HCT116 (cell line): ENCODE results near the gene COL12A1. TPM values are rescaled to one million over a fixed set of nuclear protein-coding genes. Genes with fewer than 3 reads are reported as not detected.

Experiments used
- ATAC-seq: fragments of 200-7000 bp; cut with Tn5 transposase; 2 replicates; pipeline ENCODE4 v1.9.1; 2020; ENCODE audit warnings: mild to moderate bottlenecking, moderate library complexity
- BruUV-seq: library from RNA; stranded (reverse); fragments of 400-500 nt; replicated peaks from 2 replicates; lab custom pipeline; 2021; lab: Mats Ljungman, UMichigan
- CTCF ChIA-PET: fragments of 300-600 bp; sonication (Branson Sonifier 250); formaldehyde crosslinking; loops from one replicate; lab custom pipeline; 2021; ENCODE audit warnings: antibody characterized with exemption; lab: Charles Lee
- POLR2A ChIA-PET: fragments of 300-600, 350-600 bp; sonication (Branson Sonifier 250); formaldehyde crosslinking; loops from one replicate; lab custom pipeline; 2021; ENCODE audit warnings: antibody characterized with exemption; lab: Charles Lee
- RAD21 ChIA-PET, 2 experiments: fragments of 300-600 bp; sonication (Branson Sonifier 250); formaldehyde crosslinking; loops; one replicate each; lab custom pipeline; 2023; ENCODE audit warnings: low total read pairs in 2 of 2; ENCODE audit not compliant: uncharacterized antibody in 2 of 2, unreplicated experiment in 2 of 2, low non-redundant PET in 1 of 2; lab: Charles Lee
- DNase-seq: peaks from one replicate; pipeline ENCODE4 v3.0.0-alpha.2; 2010; ENCODE audit warnings: low read depth, low spot score
- H2AFZ ChIP-seq: fragments of 200-600 bp; shearing (Covaris generic), sonication (generic); 2 replicates; pipeline ENCODE4 v1.6.1; 2017; ENCODE audit warnings: low read depth, mixed run types, mixed read lengths, antibody characterized with exemption, low read length; ENCODE audit not compliant: poor library complexity, severe bottlenecking
- H3K27ac ChIP-seq: 2 replicates; pipeline ENCODE4 v1.5.1; 2012; ENCODE audit warnings: low read depth, low read length
- H3K27me3 ChIP-seq: fragments of 200-600 bp; sonication (generic); 2 replicates; pipeline ENCODE4 v1.6.1; 2016; ENCODE audit warnings: mixed run types, low read length, mixed read lengths; ENCODE audit not compliant: insufficient read depth
- H3K36me3 ChIP-seq, 2 experiments: fragments of 200-500 bp in 1 of 2; fragments of 200-600 bp in 1 of 2; sonication (Bioruptor generic) in 1 of 2; sonication (generic) in 1 of 2; 2 replicates each; pipeline versions ENCODE4 v1.5.1 to v1.6.1; 2014 to 2016; ENCODE audit warnings: low read length in 2 of 2, inconsistent platforms in 1 of 2, mixed read lengths in 1 of 2, mixed run types in 1 of 2; ENCODE audit not compliant: insufficient read depth in 2 of 2, control insufficient read depth in 1 of 2
- H3K4me1 ChIP-seq, 2 experiments: fragments of 200-600 bp in 1 of 2; sonication (generic) in 1 of 2; 2 replicates each; pipeline versions ENCODE4 v1.5.1 to v1.6.1; 2012 to 2017; ENCODE audit warnings: low read length in 2 of 2, inconsistent platforms in 1 of 2, mild to moderate bottlenecking in 1 of 2, mixed read lengths in 1 of 2, mixed run types in 1 of 2, moderate library complexity in 1 of 2; ENCODE audit not compliant: insufficient read depth in 2 of 2, control insufficient read depth in 1 of 2
- H3K4me2 ChIP-seq: fragments of 200-600 bp; sonication (generic); 2 replicates; pipeline ENCODE4 v1.6.1; 2017; ENCODE audit warnings: mixed run types, low read length, mixed read lengths
- H3K4me3 ChIP-seq, 2 experiments: fragments of 200-600 bp in 1 of 2; sonication (generic) in 1 of 2; replicated peaks in 1 of 2; 2 replicates each; pipeline ENCODE4 v1.5.1; 2011 to 2016; ENCODE audit warnings: low read length in 2 of 2, control low read depth in 1 of 2, low read depth in 1 of 2, mild to moderate bottlenecking in 1 of 2, mixed read lengths in 1 of 2, mixed run types in 1 of 2
- H3K79me2 ChIP-seq: fragments of 200-600 bp; sonication (generic); 2 replicates; pipeline ENCODE4 v1.6.1; 2017; ENCODE audit warnings: mild to moderate bottlenecking, mixed run types, low read length, moderate library complexity, mixed read lengths; ENCODE audit not compliant: insufficient read depth
- H3K9ac ChIP-seq: fragments of 200-600 bp; sonication (generic); 2 replicates; pipeline ENCODE4 v1.6.1; 2016; ENCODE audit warnings: low read length, mixed read lengths
- H3K9me2 ChIP-seq: fragments of 200-600 bp; sonication (generic), shearing (Covaris generic); 2 replicates; pipeline ENCODE4 v1.6.1; 2017; ENCODE audit warnings: mixed run types, mild to moderate bottlenecking, moderate library complexity; ENCODE audit not compliant: insufficient read depth
- H3K9me3 ChIP-seq, 2 experiments: fragments of 200-500 bp in 1 of 2; fragments of 200-600 bp in 1 of 2; sonication (Bioruptor generic) in 1 of 2; sonication (generic) in 1 of 2; 2 replicates each; pipeline ENCODE4 v1.6.1; 2014 to 2017; ENCODE audit warnings: low read length in 2 of 2, mixed read lengths in 2 of 2, inconsistent platforms in 1 of 2, low read depth in 1 of 2, mild to moderate bottlenecking in 1 of 2, mixed run types in 1 of 2, moderate library complexity in 1 of 2; ENCODE audit not compliant: control insufficient read depth in 1 of 2, insufficient read depth in 1 of 2
- H4K20me1 ChIP-seq: fragments of 200-600 bp; sonication (generic), shearing (Covaris generic); 2 replicates; pipeline ENCODE4 v1.6.1; 2017; ENCODE audit warnings: mixed run types, mild to moderate bottlenecking, moderate library complexity; ENCODE audit not compliant: insufficient read depth
- CBX3 ChIP-seq: IDR thresholded peaks from 2 replicates; pipeline ENCODE4 v1.6.1; 2012; ENCODE audit warnings: low read depth
- CEBPB ChIP-seq: IDR thresholded peaks from 2 replicates; pipeline ENCODE4 v1.6.1; 2012; ENCODE audit warnings: low read depth
- EGR1 ChIP-seq: IDR thresholded peaks from 2 replicates; pipeline ENCODE4 v1.6.1; 2012; ENCODE audit warnings: low read depth
- EZH2phosphoT487 ChIP-seq: fragments of 200-600 bp; IDR thresholded peaks from 2 replicates; pipeline ENCODE4 v1.6.1; 2018; ENCODE audit warnings: antibody characterized with exemption, borderline replicate concordance
- FOSL1 ChIP-seq: IDR thresholded peaks from 2 replicates; pipeline ENCODE4 v1.6.1; 2012; ENCODE audit warnings: low read depth
- POLR2A ChIP-seq: IDR thresholded peaks from 2 replicates; pipeline ENCODE4 v1.7.0; 2011; ENCODE audit warnings: borderline replicate concordance; ENCODE audit not compliant: insufficient read depth, insufficient read length; ENCODE audit errors: extremely low read depth
- POLR2AphosphoS5 ChIP-seq: IDR thresholded peaks from 2 replicates; pipeline ENCODE4 v1.6.1; 2011; ENCODE audit warnings: mild to moderate bottlenecking, low read depth, low read length, moderate library complexity
- RAD21 ChIP-seq: IDR thresholded peaks from 2 replicates; pipeline ENCODE4 v1.6.1; 2012; ENCODE audit warnings: low read depth, mild to moderate bottlenecking
- SIN3A ChIP-seq: IDR thresholded peaks from 2 replicates; pipeline ENCODE4 v1.6.1; 2012; ENCODE audit warnings: low read depth
- SP1 ChIP-seq: IDR thresholded peaks from 2 replicates; pipeline ENCODE4 v1.6.1; 2012; ENCODE audit warnings: low read depth
- YY1 ChIP-seq: IDR thresholded peaks from 2 replicates; pipeline ENCODE4 v1.6.1; 2011; ENCODE audit warnings: low read length, low read depth, moderate library complexity, mild to moderate bottlenecking; ENCODE audit not compliant: insufficient replicate concordance; ENCODE audit errors: extremely low read depth
- ZFX ChIP-seq: fragments of 450-650 bp; IDR thresholded peaks from 2 replicates; pipeline ENCODE4 v1.6.1; 2017
- ZNF274 ChIP-seq: fragments of 200-500 bp; sonication (Bioruptor generic); IDR thresholded peaks from 2 replicates; pipeline ENCODE4 v1.6.1; 2014; ENCODE audit warnings: mild to moderate bottlenecking, low read depth, low read length, inconsistent platforms
- intact Hi-C: fragments of 100-400 bp; cut with micrococcal nuclease; formaldehyde crosslinking; loops from 2 replicates; pipeline ENCODE4 v1.10.0; 2022
- total RNA-seq: library from RNA; stranded (reverse); gene quantifications from one replicate; pipeline ENCODE4 v1.2.1, GENCODE V29; 2021; ENCODE audit not compliant: unreplicated experiment
- TF ChIP-seq, protein P1 (sequence below): IDR thresholded peaks from 2 replicates; pipeline ENCODE4 v1.6.1; 2012
- TF ChIP-seq, protein P2 (sequence below): IDR thresholded peaks from 2 replicates; pipeline ENCODE4 v1.6.1; 2012
- TF ChIP-seq, protein P3 (sequence below): IDR thresholded peaks from 2 replicates; pipeline ENCODE4 v1.6.1; 2012; ENCODE audit warnings: low read depth

COL12A1 gene
- total RNA-seq, 1 experiment from 2014 or later = 23.5 TPM

DNA sequence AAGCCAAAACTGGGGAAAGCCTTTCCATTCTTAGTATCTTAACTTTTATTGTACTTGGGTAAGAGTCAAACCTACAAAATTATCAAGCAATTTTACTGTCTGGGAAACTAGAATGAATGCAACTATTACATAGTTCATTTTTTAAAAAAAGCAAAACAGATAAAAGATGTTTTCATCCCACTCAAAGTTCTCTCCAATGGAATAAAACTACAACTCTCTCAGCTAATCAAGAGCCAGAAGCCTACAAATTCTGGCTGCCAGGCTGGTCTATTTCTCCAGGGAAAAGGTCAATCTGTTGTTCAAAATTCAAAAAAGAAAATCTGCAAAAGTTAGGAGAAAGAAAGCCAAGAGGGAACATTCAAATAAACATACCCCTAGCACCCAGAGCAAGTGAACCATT lies 56.2 kb downstream of the COL12A1 start:
- no peak overlapping the region for H3K4me2 ChIP-seq
- ChIA-PET RAD21 (no interaction called here), CTCF (no interaction called here), POLR2A (no interaction called here)
- no peaks in the 10 kb centered on the region for H3K79me2 ChIP-seq
- no peak overlapping the region for H3K9ac ChIP-seq
- H3K27me3 ChIP-seq = no peaks in the 10 kb centered on the region
- H3K9me2 ChIP-seq = no peaks in the 10 kb centered on the region
- no TSS peak for BruUV-seq
- TF ChIP-seq CEBPB = no peak
- TF ChIP-seq, protein P1, sequence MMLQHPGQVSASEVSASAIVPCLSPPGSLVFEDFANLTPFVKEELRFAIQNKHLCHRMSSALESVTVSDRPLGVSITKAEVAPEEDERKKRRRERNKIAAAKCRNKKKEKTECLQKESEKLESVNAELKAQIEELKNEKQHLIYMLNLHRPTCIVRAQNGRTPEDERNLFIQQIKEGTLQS = no peak
- TF ChIP-seq SIN3A = no peak
- TF ChIP-seq ZFX = no peak
- TF ChIP-seq SP1 = no peak
- no peak for TF ChIP-seq YY1
- TF ChIP-seq POLR2AphosphoS5 = no peak
- no peak for TF ChIP-seq CBX3
- TF ChIP-seq, protein P2, sequence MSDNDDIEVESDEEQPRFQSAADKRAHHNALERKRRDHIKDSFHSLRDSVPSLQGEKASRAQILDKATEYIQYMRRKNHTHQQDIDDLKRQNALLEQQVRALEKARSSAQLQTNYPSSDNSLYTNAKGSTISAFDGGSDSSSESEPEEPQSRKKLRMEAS = no peak
- intact Hi-C loops = no loop called here
- no peaks in the 10 kb centered on the region for H3K4me1 ChIP-seq
- H3K4me3 ChIP-seq = no peak overlapping the region
- H3K27ac ChIP-seq = no peak overlapping the region
- DNase-seq (no peak), ATAC-seq (no peak)
- no peak overlapping the region for H2AFZ ChIP-seq
- no peaks in the 10 kb centered on the region for H4K20me1 ChIP-seq
- H3K9me3 ChIP-seq = no peaks in the 10 kb centered on the region
- peaks cover 0 to 24% of the 10 kb centered on the region in 2 experiments; a peak in 2 of 4 replicates for H3K36me3 ChIP-seq

DNA sequence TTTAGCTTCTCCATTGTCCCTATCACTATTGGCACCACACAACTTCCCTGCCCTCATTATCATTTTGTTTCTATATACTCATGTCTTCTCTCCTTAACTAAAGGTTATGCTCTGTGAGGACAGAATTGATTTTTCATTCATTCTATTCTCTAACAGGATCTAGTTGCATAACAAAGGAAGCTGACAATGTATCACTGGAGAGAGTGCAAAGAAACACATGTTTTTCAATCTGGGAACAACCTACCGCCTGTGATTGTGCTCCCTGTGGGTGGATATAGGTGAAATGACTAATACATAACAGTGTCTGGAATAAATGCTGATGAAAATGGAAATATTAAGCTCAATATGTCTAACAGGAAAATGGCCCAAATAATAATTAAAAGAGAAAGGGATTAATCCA lies 56.6 kb downstream of the COL12A1 start:
- ChIA-PET CTCF (no interaction called here), POLR2A (no interaction called here), RAD21 (no interaction called here)
- no peaks in the 10 kb centered on the region for H3K4me1 ChIP-seq
- BruUV-seq = no TSS peak
- intact Hi-C loops = no loop called here
- DNase-seq = no peak
- no peaks in the 10 kb centered on the region for H3K27me3 ChIP-seq
- no peaks in the 10 kb centered on the region for H3K79me2 ChIP-seq
- no peak overlapping the region for H3K4me3 ChIP-seq
- H4K20me1 ChIP-seq = no peaks in the 10 kb centered on the region
- H3K36me3 ChIP-seq = peaks cover 0 to 28% of the 10 kb centered on the region in 2 experiments; a peak in 2 of 4 replicates
- H3K4me2 ChIP-seq = no peak overlapping the region
- no peak for ATAC-seq
- H3K9me3 ChIP-seq = no peaks in the 10 kb centered on the region
- no peak overlapping the region for H3K9ac ChIP-seq
- H2AFZ ChIP-seq = no peak overlapping the region
- H3K9me2 ChIP-seq = no peaks in the 10 kb centered on the region
- no peak overlapping the region for H3K27ac ChIP-seq
- TF ChIP-seq, protein P2 = no peak
- TF ChIP-seq CBX3 (no peak), RAD21 (no peak), EGR1 (no peak), ZFX (no peak), POLR2A (no peak), FOSL1 (no peak), SP1 (no peak), EZH2phosphoT487 (no peak), CEBPB (no peak), POLR2AphosphoS5 (no peak), YY1 (no peak), ZNF274 (no peak), SIN3A (no peak)
- TF ChIP-seq, protein P1 = no peak
- TF ChIP-seq, protein P3, sequence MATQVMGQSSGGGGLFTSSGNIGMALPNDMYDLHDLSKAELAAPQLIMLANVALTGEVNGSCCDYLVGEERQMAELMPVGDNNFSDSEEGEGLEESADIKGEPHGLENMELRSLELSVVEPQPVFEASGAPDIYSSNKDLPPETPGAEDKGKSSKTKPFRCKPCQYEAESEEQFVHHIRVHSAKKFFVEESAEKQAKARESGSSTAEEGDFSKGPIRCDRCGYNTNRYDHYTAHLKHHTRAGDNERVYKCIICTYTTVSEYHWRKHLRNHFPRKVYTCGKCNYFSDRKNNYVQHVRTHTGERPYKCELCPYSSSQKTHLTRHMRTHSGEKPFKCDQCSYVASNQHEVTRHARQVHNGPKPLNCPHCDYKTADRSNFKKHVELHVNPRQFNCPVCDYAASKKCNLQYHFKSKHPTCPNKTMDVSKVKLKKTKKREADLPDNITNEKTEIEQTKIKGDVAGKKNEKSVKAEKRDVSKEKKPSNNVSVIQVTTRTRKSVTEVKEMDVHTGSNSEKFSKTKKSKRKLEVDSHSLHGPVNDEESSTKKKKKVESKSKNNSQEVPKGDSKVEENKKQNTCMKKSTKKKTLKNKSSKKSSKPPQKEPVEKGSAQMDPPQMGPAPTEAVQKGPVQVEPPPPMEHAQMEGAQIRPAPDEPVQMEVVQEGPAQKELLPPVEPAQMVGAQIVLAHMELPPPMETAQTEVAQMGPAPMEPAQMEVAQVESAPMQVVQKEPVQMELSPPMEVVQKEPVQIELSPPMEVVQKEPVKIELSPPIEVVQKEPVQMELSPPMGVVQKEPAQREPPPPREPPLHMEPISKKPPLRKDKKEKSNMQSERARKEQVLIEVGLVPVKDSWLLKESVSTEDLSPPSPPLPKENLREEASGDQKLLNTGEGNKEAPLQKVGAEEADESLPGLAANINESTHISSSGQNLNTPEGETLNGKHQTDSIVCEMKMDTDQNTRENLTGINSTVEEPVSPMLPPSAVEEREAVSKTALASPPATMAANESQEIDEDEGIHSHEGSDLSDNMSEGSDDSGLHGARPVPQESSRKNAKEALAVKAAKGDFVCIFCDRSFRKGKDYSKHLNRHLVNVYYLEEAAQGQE = no peak
